Measurements from ENCODE around the gene COPE. TPM values are rescaled to one million over a fixed set of nuclear protein-coding genes. Genes with fewer than 3 reads are reported as not detected.

Gene COPE
- total RNA-seq, 1 experiment from 2014 or later: 408 TPM

- H3K36me3 ChIP-seq (ENCODE audit: low read depth, low read length): peaks cover 67% of the 10 kb centered on the region
- H2AFZ ChIP-seq (ENCODE audit: low read length): no peak overlapping the region
- no peaks in the 10 kb centered on the region for H3K27me3 ChIP-seq (ENCODE audit: low read length)
- no peak for ATAC-seq
- no peak for DNase-seq
- no peak overlapping the region for H3K4me2 ChIP-seq (ENCODE audit: low read length)
- ChIA-PET CTCF (no interaction called here), POLR2A (ENCODE audit: unreplicated experiment) (no interaction called here)
- TF ChIP-seq EZH2 (IDR thresholded peaks at IDR 0.05; ENCODE audit: low read length, unreplicated experiment): no peak
- TF ChIP-seq EZH2phosphoT487 (IDR thresholded peaks at IDR 0.05; ENCODE audit: borderline replicate concordance, low read length): no peak
- TF ChIP-seq CTCF (conservative IDR thresholded peaks at IDR 0.05; ENCODE audit: low read depth, low read length): no peak
- intact Hi-C loops (cut with micrococcal nuclease): no loop called here
- no peak overlapping the region for H3K4me3 ChIP-seq (ENCODE audit: low read length)
- H3K4me1 ChIP-seq (ENCODE audit: insufficient read depth, low read length): no peaks in the 10 kb centered on the region
- no peaks in the 10 kb centered on the region for H3F3A ChIP-seq (ENCODE audit: low read length, unreplicated experiment)
- BruUV-seq (replicated peaks): no TSS peak
- no peaks in the 10 kb centered on the region for H3K9me3 ChIP-seq (ENCODE audit: low read length)
- no peaks in the 10 kb centered on the region for H3K9me2 ChIP-seq (replicated peaks; ENCODE audit: low read length)
- H3K9ac ChIP-seq (ENCODE audit: low read length): no peak overlapping the region
- H4K20me1 ChIP-seq (ENCODE audit: low read length): peaks cover 3% of the 10 kb centered on the region; the same call in 1 of the 2 replicates
- H3K79me2 ChIP-seq (ENCODE audit: low read length): no peaks in the 10 kb centered on the region
- H3K27ac ChIP-seq (ENCODE audit: low read length): no peak overlapping the region
These were observed 56.0 kb downstream of the COPE start for GRCh38 chr19:18862976-18863842.

- POLR2A ChIA-PET (ENCODE audit: unreplicated experiment): interaction anchor here (0.6 kb wide), 1 partner anchor 81 kb away, joined by 3 read pairs; no protein-coding TSS in a partner anchor
These were observed 57.3 kb downstream of the COPE start for GRCh38 chr19:18861917-18862316.

More at GRCh38 chr19:18861917-18862316, 57.3 kb downstream of the COPE start:
- BruUV-seq (replicated peaks): no TSS peak
- Histone ChIP-seq H4K20me1 (ENCODE audit: low read length) (peaks cover 3% of the 10 kb centered on the region; the same call in 1 of the 2 replicates), H3K4me1 (ENCODE audit: insufficient read depth, low read length) (no peaks in the 10 kb centered on the region), H3K9me3 (ENCODE audit: low read length) (no peaks in the 10 kb centered on the region), H3K9me2 (replicated peaks; ENCODE audit: low read length) (no peaks in the 10 kb centered on the region), H3K36me3 (ENCODE audit: low read depth, low read length) (peaks cover 63% of the 10 kb centered on the region), H3K27ac (ENCODE audit: low read length) (no peak overlapping the region), H3K4me3 (ENCODE audit: low read length) (no peak overlapping the region), H3K4me2 (ENCODE audit: low read length) (no peak overlapping the region), H3K79me2 (ENCODE audit: low read length) (no peaks in the 10 kb centered on the region), H3K9ac (ENCODE audit: low read length) (no peak overlapping the region), H3F3A (ENCODE audit: low read length, unreplicated experiment) (no peaks in the 10 kb centered on the region), H2AFZ (ENCODE audit: low read length) (no peak overlapping the region), H3K27me3 (ENCODE audit: low read length) (no peaks in the 10 kb centered on the region)
- ATAC-seq (no peak), DNase-seq (no peak)
- CTCF ChIA-PET: no interaction called here
- intact Hi-C loops (cut with micrococcal nuclease): no loop called here
- no peak for TF ChIP-seq EZH2phosphoT487 (IDR thresholded peaks at IDR 0.05; ENCODE audit: borderline replicate concordance, low read length)
- TF ChIP-seq EZH2 (IDR thresholded peaks at IDR 0.05; ENCODE audit: low read length, unreplicated experiment): no peak
- no peak for TF ChIP-seq CTCF (conservative IDR thresholded peaks at IDR 0.05; ENCODE audit: low read depth, low read length)

Data from PC-3 (cell line).